ENCODE measurements around the gene ING4.

Gene ING4

DNA sequence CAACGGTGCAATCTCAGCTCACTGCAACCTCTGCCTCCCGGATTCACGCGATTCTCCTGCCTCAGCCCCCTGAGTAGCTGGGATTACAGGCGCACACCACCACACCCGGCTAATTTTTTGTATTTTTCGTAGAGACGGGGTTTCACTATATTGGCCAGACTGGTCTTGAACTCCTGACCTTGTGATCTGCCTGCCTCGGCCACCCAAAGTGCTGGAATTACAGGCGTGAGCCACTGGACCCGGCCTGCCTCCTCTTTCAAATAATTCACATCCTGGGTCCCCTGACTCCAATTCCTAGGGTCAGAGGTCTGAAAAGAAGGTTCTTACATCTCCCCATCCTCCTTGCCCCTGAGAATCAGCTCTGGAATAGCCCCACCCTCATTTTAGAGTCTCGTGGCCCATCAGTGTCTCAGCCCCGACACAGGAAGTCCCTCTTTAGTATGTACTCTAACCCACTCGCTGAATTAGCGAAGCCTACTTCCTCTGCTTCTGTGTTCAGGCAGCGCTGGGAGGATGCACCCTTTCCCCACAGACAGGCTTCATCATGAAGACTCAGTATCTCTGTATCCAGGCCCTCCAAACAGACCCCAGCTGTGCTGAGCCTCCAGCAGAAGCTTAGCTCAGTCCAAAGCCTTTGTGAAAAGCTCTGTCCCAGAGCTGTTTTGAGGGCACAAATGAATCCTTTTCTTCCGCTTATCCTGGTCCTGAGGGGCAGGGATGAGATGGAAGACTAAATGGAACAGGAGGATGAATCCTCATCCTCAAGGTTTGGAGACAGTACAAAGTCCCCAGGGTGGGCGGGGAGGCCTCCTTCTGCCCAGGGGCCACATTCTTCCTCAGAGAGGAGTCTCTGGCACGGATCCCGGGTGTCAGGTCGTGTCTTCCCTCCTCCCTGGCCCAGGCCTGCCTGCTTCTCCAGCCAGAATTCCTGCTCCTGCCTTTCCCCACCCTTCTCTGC is 30.6 kb downstream of the ING4 start:
- no peak overlapping the region for H3K27ac ChIP-seq
- TF ChIP-seq, protein P1, sequence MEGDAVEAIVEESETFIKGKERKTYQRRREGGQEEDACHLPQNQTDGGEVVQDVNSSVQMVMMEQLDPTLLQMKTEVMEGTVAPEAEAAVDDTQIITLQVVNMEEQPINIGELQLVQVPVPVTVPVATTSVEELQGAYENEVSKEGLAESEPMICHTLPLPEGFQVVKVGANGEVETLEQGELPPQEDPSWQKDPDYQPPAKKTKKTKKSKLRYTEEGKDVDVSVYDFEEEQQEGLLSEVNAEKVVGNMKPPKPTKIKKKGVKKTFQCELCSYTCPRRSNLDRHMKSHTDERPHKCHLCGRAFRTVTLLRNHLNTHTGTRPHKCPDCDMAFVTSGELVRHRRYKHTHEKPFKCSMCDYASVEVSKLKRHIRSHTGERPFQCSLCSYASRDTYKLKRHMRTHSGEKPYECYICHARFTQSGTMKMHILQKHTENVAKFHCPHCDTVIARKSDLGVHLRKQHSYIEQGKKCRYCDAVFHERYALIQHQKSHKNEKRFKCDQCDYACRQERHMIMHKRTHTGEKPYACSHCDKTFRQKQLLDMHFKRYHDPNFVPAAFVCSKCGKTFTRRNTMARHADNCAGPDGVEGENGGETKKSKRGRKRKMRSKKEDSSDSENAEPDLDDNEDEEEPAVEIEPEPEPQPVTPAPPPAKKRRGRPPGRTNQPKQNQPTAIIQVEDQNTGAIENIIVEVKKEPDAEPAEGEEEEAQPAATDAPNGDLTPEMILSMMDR (conservative IDR thresholded peaks at IDR 0.05): no peak

DNA sequence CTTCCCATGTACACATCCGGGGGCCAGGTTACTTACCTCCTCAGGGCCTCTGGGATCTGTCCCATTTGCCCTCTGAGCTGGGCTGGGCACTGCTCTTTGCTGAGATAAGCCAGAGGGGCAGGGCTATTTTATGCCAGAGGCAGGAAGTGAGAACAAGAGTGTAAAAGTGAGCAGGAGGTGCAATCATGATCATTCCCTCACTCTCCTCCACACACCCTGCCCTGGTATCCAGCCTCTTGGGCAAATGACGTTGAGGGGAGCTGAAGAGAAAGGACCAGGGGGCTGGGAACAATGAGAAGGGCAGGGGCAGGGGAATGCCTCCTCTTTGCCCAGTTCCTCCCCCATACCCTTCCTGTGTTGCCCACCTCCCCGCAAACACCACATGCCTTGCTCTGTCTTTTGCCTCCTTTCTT is 31.4 kb downstream of the ING4 start:
- no peak overlapping the region for H3K27ac ChIP-seq
- TF ChIP-seq, protein P1 (conservative IDR thresholded peaks at IDR 0.05): no peak

DNA sequence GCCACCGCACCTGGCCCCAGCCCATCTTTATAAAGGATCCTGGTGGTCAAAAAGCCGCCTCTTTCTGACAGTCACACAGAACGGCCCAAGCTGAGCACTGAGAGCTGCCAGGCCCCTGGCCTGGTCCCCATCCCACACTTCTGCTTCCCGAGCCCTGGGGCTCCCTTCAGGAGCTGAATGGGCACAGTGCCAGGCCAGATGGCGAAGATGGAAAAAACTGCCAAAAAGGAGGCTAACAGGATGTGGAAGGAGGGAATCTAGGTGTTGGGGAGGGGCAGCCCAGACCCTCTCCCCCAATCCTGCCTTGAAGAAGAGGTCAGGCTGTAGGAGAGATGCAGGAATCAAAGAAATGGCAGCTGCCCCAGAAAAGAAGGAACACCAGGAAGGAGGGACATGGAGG is 32.2 kb downstream of the ING4 start:
- TF ChIP-seq, protein P1 (conservative IDR thresholded peaks at IDR 0.05): no peak
- no peak overlapping the region for H3K27ac ChIP-seq

DNA sequence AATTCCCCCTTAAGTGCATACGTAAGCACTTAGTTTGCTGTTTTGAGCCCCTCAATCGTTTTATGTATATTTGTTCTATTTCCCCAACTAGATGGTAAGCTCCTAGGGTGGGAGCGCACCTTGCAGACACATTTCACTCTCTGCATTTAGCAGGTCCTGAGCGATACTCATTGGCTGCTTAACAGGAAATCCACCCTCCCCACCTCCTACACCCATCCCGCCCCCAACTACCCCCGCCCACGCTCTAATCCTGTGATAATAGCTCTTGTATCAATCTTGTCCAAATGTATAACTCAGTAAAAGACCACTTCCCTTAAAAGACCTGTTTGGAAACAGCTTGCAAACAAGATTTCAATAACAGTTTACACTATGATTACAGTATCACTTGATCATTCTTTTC is 35.3 kb downstream of the ING4 start:
- TF ChIP-seq, protein P1 (conservative IDR thresholded peaks at IDR 0.05): no peak
- H3K27ac ChIP-seq: no peak overlapping the region

DNA sequence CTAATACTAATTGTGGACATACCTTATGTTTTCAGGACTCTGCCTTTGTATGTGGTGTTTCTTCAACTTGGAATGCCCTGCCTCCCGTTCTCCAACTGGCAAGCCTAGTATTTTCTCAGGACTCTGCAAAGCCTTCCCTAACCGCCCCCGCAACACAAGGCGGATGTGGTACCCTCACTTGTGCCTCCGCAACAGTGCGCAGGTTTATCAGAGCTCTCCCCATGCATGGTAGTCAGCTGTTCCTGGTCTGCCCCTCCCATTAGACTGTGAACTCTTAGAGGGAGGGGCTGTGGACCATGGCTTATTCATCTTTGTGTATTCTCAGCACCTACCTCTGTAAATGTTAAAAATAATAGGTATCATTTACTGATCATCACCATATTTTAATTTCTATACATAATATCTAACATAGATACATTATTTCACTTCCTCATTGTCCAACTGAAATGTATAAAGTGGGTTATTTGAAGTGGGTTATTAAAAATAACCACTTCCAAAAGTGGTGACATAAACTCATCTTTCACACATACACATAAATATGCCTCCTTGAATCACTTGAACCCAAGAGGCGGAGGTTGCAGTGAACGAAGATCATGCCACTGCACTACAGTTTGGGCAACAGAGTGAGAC is 36.1 kb downstream of the ING4 start:
- no peak overlapping the region for H3K27ac ChIP-seq
- TF ChIP-seq, protein P1 (conservative IDR thresholded peaks at IDR 0.05): no peak

DNA sequence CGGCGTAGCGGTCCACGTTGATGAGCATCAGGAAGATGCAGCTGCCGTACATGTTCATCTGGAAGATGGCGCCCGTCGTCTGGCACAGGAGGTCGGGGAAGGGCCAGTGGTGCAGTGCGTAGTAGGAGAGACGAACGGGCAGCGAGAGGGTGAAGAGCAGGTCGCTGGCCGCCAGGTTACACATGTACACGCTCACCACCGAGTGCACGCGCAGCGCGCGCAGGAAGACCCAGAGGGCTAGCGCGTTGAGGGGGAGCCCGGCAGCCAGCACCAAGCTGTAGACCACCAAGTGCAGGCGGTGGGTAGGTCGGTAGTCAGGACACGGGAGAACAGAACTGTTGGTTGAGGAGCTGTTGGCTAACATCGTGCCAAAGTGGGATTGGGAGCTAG is 42.0 kb downstream of the ING4 start:
- H3K27ac ChIP-seq: no peak overlapping the region
- TF ChIP-seq, protein P1 (conservative IDR thresholded peaks at IDR 0.05): no peak

DNA sequence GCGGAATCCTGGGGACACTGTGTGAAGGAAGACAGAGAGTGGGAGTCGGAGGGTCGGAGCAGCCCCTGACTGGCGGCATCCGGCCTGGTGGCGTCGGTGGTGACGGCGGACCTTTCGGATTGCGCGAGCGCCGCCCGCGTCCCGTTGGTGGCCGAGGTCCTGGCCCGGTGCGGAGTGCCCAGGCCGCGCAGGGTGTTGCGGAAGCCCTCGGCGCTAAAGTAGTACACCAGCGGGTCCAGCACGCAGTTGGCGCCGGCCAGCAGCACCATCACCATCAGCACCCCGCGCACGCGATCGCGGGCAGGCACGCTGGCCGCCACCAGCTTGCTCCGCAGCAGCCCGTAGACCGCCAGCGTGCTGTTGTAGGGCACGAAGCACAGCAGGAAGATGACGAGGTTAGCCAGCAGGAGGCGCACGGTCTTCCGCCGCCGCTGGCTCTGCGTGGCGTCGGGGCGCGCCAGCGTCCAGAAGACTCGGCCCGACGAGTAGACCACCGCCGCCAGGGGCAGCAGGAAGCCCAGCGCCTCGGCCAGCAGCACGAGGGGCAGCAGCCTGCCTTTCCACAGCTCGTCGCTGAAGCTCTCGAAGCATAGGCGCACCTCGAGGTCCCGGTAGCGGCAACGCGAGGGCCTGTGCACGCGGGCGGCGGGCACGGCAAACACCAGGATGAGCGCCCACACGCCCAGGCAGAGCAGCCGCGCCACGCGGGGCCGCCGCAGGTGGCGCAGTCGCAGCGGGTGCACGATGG is 42.6 kb downstream of the ING4 start:
- H3K27ac ChIP-seq: no peak overlapping the region
- TF ChIP-seq, protein P1 (conservative IDR thresholded peaks at IDR 0.05): no peak
